GM12872 (cell line): ENCODE measurements around the gene CDH4.

Experiments
- TF ChIP-seq, protein P1 (sequence below): IDR thresholded peaks from 3 replicates; pipeline ENCODE4 v1.5.1; 2011; ENCODE audit warnings: low read depth, mild to moderate bottlenecking, low read length, moderate library complexity; ENCODE audit not compliant: insufficient read depth

Gene CDH4

GRCh38 chr20:61556111-61556510 is 304.1 kb downstream of the CDH4 start:
- TF ChIP-seq, protein P1, sequence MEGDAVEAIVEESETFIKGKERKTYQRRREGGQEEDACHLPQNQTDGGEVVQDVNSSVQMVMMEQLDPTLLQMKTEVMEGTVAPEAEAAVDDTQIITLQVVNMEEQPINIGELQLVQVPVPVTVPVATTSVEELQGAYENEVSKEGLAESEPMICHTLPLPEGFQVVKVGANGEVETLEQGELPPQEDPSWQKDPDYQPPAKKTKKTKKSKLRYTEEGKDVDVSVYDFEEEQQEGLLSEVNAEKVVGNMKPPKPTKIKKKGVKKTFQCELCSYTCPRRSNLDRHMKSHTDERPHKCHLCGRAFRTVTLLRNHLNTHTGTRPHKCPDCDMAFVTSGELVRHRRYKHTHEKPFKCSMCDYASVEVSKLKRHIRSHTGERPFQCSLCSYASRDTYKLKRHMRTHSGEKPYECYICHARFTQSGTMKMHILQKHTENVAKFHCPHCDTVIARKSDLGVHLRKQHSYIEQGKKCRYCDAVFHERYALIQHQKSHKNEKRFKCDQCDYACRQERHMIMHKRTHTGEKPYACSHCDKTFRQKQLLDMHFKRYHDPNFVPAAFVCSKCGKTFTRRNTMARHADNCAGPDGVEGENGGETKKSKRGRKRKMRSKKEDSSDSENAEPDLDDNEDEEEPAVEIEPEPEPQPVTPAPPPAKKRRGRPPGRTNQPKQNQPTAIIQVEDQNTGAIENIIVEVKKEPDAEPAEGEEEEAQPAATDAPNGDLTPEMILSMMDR: no peak

- TF ChIP-seq, protein P1: no peak
These were observed 304.6 kb downstream of the CDH4 start for GRCh38 chr20:61556673-61557072.

GRCh38 chr20:61557621-61558020 is 305.6 kb downstream of the CDH4 start:
- TF ChIP-seq, protein P1: no peak

- TF ChIP-seq, protein P1: no peak
These were observed 306.7 kb downstream of the CDH4 start for GRCh38 chr20:61558726-61559125.

DNA sequence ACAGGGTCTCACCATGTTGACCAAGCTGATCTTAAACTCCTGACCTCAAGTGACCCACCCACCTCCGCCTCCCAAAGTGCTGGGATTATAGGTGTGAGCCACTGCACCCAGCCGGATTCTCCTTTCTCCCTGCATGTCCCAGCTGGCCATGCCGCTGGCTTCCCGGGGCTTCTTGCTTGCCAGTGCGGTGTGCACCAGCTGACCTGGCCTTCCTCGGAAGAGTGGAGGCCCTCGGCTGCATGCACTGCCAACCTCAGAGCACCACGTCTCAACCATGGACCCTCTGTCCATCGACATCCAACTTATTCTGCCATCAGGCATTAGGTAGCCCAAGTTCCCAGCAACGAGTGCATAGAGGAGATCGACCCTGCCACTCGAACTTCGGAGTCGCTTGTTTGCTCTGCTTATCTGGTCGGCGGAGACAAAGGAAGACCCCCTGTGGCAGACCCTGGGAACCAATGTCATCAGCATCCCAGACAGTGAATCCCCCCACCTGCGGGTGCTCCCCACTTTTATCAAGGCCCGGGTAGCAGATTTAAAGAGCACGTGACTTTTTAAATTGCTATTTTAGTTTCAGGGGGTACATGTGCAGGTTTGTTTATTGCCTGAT is 307.8 kb downstream of the CDH4 start:
- TF ChIP-seq, protein P1: no peak

DNA sequence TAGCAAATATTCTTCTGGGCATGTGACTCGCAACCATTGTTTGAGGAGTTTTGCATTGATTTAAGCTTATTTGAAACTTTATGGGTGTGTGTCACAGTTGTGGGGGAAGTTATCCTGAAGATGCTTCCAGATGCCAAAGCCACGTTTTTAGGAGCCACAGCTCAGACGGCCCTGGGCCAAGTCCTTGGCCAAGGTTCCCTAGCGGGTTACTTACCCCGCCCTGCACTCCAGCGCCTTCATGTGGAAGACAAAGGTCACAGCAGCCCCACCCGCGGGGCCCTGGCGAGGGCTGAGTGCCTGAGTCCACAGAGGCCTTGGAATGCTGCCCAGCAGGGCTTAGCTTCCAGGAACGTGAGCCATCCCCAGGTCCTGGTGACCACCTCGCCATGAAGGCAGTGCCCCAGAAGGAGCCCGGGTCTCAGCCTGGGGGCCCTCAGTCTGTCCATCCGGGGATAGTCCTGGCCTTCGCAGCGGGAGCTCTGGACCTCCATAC is 308.3 kb downstream of the CDH4 start:
- TF ChIP-seq, protein P1: no peak

DNA sequence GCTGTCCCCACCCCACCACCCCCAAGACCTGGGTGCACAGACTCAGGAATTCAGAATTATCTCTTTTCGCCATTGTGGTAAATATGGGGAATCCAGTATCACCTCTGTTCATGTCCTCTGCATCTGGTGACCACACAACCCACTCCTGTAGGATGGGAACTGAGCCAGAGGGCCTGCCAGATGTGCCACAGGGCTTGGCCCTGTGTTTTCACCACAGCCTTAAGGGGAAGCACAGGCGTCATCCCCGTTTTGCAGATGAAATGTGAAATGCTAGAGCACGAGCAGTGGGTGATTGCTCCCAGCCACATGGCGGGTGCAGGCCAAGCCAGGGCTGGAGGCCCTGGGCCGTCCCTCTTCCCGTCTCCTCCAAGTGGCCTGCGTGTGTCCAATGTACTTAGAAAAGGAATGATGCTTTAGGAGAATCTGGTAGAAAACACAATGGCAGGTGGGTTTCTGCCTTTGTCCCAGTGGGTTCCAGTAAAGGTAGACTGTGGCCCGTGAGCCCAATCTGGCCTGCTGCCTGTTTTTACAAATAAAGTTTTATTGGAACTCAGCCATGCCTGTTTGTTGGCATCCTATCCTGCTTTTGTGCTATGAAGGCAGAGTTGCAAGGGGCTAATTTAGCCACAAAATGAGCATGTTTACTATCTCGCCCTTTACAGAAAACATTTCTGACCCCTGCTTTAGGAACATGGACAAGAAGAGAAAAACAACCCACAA is 309.2 kb downstream of the CDH4 start:
- TF ChIP-seq, protein P1: no peak
